Stimulated activated CD8-positive, alpha-beta memory T cell treated with anti-CD3 and anti-CD28 coated beads, Interleukin-12 subunit alpha, Interleukin-12 subunit beta, amount 100 ng/mL, for 4 hours (primary cell): ENCODE data around the gene TUBB1.
"Not testable (repeated sequence)": the region's sequence is repeated elsewhere in the genome, so short reads cannot be mapped to it uniquely, and the experiment has no call there.

ENCODE experiments used
- DNase-seq: peaks from one replicate; pipeline ENCODE4 v3.0.0-alpha.2; 2020; ENCODE audit warnings: low read depth

Gene TUBB1

DNA sequence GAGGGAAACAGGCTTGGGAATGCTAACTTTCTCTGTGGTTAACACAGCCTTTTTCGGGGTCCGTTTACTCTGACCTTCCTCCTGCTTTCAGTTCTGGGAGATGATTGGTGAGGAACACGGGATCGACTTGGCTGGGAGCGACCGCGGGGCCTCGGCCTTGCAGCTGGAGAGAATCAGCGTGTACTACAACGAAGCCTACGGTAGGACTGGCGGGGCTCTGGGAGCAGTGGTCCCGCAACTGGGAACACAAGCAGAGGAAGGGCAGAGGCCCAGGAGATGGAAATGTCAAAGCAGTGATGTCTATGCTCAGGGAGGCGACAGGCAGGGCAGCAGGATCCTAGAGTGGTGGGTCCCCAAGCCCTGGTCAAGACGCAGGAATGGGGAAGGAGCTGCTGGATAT, 3.5 kb downstream of the TUBB1 start:
- DNase-seq, result no peak

DNA sequence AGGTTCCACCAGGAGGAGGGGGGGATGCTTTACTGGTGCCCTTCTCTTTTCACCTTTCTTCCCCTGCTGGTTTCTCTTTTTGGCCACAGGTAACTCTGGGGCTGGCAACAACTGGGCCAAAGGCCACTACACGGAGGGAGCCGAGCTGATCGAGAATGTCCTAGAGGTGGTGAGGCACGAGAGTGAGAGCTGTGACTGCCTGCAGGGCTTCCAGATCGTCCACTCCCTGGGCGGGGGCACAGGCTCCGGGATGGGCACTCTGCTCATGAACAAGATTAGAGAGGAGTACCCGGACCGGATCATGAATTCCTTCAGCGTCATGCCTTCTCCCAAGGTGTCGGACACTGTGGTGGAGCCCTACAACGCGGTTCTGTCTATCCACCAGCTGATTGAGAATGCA, 4.4 kb downstream of the TUBB1 start:
- DNase-seq, result no peak

DNA sequence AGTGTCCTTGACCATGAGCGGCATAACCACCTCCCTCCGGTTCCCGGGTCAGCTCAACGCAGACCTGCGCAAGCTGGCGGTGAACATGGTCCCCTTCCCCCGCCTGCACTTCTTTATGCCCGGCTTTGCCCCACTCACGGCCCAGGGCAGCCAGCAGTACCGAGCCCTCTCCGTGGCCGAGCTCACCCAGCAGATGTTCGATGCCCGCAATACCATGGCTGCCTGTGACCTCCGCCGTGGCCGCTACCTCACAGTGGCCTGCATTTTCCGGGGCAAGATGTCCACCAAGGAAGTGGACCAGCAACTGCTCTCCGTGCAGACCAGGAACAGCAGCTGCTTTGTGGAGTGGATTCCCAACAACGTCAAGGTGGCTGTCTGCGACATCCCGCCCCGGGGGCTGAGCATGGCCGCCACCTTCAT, 4.9 kb downstream of the TUBB1 start:
- no peak for DNase-seq

DNA sequence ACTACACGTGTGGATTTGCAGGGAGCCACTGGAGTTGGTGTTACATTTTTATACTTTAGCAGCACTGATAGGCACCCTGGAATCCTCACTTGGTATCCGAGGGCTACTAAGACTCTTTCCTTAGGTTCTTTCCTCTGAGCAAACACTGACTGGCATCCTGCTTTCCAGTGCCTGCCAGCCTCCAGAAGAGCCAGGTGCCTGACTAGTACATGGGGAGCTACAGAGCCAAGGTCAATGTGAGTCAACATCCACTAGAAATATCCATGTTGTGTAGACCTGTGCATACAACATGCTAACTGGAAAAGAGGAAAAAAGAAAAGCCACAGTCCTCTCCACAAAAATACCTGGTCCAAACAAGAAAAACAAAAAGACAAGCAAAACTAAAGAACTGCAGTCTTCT, 5.9 kb downstream of the TUBB1 start:
- no peak for DNase-seq

DNA sequence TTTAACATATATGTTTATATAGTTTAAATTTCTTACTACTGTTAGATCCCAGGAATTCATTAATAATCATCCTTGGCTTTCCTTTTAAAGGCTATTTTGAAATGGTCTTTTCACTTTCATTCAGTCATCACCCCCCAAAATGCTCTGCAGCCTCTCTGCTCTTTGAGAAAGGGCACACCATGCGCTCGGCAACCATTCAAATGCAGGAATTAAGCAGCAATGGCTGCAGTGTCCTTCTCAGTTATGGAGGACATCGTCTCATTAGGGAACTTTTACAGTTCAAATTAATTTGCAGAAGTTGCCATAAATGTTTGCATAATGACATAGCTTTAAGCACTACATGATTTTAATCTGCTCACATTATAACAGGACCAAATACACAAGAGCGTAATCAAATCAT, 6.3 kb downstream of the TUBB1 start:
- no peak for DNase-seq

DNA sequence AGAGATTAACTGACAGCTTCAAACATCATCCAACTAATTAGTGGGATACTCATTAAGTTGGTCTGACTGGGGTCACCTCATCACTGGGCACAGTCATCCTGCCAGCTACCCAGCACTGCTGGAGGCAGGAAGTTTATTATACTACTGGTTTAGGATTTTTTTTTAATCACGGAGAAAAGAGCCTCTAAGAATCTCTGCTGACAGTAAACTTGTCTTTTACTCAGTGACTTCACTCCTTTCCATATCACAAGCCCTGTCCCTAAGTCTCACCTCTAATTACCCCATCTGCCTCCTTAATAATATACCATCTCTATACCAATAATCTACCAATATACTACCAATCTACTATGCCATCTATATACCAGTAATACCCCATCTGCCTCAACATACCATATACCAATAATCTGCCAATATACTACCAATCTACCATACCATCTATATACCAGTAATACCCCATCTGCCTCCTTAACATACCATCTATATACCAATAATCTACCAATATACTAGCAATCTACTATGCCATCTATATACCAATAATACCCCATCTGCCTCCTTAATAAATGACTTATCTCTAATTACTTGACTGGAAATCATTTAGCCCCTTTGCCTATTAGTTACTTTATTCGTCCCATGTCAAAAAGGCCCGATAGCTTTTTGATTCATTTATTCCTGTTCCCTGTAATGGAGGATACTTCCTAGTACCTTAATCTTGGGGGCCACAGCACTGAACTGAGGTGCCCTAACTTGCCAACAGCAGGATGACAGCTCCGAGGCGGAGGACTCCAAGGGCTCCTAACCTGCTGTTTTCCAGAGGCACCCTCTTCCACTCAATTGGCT, 7.9 kb downstream of the TUBB1 start:
- no peak for DNase-seq

DNA sequence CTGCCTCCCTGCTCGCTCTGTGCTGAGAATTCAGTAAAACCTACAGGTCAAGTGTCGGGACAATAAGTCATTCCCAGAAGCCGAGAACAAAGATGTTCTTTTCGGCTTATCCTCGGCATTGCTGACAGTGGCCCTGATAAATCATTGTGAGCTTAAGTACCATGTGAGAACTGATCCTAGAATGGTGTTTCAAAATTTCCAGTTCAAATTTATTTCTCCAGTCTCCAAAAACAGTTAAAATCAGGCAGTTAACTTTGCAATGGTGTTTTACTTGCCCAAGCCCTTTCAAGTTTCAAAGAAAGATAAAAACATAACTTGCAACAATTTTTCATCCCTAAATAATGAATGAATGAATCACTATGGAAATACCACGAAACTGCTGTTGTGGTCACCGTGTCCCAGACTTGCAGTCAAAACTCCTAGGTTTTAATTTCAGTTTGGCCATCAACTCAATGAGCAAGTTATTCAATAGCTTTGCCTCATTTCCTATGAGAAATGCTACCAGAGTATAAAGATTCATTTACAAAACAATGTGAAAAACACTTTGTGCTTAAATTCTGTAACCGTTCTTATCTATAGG, 8.6 kb downstream of the TUBB1 start:
- DNase-seq, result no peak

DNA sequence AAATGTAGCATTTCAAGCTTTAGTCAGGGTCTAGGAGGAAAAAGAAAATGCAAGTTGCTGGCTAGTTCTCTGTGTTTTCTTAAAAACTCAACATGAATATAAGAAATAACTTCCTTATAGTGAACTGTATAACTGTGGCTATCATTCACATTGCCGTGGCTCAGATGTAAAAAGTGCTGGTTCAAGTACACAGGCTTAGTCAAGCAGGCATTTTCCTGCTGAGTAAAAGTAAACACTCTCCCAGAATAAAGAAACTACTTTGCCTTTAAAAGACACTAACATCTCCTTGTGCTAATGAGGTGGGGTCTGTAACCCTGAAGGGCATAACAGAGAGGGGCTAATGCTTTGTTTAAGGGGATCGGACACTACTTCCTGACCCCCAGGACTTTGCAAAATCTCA, 9.6 kb downstream of the TUBB1 start:
- no peak for DNase-seq

DNA sequence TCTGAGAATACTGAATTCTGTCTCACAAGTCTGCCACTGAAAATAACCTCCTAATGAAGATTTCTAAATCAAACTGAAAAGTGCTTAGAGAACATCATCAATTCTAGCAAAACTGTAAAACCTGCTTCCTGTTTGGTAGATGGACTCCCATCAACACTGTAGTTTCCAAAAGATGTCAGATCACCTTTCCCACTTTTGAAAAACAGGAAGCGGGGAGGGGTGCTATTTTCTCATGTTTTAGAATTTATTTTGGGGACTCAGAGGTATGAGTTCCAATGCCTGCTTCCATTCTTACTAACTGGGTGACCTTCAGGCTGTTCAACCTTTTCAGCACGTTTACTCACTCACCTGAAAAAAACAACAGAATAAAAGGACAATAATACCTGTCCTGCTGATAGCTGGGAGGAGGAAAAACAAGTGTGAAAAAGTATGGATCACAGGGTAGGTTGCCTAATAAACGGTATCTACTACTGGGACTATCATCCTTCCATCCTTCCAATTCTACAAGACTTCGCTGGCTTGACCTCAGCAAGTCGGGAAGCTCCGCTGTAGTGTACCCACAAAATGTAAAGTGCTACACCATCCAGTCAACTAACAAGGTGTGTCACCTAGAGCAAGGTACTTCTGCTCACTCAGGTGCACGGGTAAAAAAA, 11.8 kb downstream of the TUBB1 start:
- DNase-seq, result no peak

DNA sequence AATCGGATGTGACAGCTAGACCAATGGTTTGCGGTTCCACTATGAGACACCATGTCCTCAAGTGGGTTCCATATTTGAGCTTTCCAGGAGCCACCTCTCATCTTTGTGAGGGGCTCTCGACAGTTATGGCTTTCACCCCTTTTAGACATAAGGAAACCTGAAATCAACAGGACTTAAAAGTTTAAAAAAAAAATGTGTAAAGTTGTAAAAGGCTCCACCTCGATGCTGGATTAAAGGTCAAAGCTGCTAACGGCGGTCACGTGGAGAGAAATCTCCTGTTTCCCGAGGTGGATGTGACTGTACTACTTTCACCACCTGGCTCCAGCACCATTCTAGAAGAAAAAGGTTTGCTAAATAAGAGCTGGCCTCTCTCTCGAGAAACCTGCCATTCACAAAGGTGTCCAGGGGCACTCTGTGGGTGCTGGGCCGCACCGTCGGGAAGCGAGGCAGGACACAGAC, 12.4 kb downstream of the TUBB1 start:
- no peak for DNase-seq

DNA sequence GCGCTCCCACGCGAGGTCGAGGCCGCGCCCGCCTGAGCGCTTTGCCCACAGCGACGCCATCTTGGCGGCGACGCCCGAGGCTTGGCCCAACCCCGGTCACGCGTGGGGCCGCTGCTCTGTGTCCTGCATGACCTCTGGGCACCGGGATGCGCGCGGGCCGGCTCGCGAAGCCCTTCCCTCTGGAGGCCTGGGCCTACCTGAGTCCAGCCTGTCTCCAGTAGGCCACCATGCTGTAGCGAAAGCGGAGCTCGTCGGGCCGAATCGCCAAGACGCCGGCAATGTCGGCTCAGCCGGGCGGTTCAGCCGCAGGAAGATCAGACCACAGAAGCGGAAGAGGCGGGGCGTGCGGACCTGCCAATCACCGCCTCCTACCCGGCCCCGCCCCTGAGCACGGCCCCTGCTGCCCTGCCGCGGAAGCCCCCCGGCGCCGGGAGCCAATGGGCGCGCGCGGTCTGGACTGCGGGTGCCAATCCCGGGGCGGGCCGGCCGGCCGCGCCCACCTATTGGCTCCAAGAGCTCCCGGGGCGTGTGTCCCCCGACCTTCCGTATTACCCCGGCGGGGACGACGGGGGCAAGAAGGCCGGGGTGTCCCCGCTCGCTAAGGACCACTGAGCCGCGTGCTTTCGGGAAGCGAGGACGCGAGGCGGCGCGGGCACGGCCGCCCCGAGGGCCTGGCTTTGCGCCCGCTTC, 12.9 kb downstream of the TUBB1 start, which contains the start of gene ATP5F1E:
TSS of gene ATP5F1E (minus strand) at position 313 of the 690 bp plus-strand sequence. CDS start at position 229, 84 bp downstream.
- DNase-seq, result peak; percentile 97

DNA sequence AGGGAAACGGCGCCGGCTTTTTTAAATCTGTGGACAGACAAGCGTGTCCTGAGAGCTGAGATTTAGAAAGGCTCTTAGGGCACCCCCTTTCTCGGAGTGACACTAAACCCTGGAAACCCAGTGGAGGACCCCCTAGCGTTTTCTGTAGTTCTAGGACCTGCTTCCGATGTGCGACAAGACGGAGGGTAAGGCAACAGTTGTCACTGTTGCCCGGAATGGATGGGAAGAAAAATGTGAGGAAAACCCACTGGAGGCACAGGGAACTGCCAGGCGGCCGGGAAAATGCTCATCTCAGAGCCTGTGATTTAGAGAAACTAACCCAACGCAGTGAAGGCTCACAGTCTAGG, 13.5 kb downstream of the TUBB1 start:
- no peak for DNase-seq

DNA sequence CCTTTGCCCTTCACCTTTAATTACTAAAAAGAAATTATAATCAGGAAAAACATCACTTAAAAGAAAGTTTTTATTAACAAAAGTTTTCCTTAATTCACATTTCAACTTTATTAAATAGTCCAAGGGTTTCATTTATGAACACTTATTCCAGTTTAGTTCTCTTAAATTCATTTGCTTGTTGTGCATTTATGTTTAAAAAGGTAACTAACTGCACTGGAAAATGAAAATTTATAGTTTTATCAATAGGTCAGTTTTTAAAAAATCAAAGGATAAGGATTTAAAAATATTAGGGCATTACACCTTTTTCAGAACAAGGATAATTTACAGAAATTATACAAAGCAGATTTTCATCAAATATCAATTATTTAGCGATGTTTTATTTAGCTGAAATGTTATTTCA, 13.9 kb downstream of the TUBB1 start:
- no peak for DNase-seq

DNA sequence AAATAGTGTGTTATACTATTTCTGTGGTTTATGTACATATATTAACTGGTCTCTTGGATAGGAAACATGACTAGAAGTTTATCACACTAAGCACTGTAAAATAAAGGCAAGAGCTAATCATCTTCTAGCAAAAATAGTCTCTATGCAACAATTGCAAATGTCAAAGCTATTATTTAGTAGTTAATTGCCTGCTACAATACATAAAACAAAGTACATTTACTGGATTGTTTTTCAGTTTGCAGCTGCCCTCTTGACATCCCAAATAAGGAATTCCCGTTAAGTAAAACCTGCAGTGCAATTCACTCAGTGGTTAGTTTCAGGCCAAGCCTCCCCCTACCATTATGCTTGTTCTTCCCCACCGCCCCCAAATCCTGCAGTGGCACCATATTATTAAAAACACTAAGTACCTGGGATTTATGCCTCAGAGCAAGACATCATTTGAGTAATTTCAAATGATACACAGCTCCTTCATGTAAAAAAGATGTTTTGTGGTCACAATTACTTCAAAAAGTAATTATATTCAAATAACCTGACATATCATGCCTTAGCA, 14.5 kb downstream of the TUBB1 start:
- DNase-seq, result no peak

DNA sequence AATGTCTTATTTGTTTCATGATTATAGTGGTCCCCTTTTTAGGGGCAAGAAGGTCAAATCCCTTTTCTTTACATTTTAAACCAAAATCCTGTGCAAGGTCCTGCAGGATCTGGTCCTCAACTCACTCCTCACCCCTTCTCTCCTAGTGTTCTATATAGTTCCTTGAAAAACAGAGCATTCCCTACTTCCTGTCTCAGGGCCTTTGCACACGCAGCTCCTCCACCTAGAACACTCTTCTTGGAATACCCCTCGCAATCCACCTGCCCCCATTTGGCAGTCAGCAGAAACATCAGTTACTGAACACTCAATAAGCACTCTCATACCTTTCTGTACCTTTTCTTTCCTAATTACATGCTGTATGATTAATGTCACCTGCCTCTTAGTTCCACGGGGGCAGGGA, 16.2 kb downstream of the TUBB1 start:
- no peak for DNase-seq

DNA sequence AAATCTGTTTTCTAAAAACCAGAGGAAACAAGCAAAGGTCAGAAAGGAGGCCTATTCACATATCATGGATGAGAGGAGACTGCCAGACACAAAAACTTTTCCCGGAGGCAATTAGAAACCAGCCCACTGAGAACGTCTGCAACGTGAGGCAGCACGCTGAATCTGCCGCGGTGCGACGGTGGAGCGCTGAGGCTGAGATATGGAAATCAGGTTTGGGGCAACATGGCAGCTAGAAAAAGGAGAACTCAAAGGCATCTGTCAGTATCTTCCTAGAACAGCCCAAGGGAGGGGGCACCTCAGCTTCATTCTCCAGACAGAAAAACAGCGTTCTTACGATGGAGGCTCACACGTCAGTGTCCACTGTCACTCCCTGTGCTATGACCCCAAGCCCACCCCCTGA, 18.2 kb downstream of the TUBB1 start:
- no peak for DNase-seq

DNA sequence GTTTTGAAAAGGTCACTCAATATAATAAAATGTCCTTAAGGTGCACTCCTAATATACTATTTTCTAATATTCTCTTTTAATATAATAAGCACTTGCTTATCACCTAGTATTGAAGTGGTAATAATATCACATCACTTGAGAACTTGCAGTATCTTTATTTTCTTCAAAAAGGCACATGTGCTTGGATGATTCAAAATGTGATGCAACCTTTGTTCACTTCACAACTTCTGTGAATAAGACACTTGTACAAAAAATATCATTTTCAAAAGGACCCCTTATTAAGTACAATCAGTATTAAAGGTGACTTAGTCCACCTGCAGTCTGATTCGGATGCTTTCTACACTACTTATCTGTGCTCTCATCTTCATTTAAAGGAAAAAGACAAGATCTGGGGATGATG, 20.0 kb downstream of the TUBB1 start:
- no peak for DNase-seq

DNA sequence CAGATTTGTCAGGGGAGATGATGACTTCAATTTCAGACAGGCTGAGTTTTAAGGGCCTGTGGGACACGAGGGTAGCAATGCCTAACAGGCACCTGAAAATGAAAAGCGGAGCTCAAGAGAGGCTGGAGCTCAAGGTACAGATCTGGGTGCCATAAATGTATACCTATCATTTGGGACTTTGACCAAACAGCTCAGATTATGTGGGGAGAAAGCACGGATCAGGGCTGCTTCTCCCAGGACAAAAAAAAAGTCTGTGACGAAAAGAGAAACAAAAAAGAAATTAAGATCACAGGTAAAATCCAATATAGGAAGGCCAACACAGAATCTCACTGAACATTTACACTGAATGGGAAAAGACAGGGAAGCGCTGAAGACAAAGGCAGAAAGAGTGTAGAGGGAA, 21.4 kb downstream of the TUBB1 start:
- DNase-seq, result no peak

DNA sequence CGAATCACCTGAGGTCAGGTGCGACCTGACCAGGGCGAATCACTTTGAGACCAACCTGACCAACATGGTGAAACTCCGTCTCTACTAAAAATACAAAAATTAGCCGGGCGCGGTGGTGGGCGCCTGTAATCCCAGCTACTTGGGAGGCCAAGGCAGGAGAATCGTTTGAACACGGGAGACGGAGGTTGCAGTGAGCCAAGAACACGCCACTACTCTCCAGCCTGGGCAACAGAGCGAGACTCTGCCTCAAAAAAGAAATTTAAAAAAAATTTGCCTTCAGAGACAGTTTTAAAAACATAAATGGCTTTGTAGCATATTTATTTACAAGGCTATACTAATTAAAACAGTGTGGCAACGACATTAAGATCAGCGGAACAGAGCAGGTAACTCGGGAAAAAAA, 22.3 kb downstream of the TUBB1 start:
- not testable (repeated sequence) for DNase-seq

DNA sequence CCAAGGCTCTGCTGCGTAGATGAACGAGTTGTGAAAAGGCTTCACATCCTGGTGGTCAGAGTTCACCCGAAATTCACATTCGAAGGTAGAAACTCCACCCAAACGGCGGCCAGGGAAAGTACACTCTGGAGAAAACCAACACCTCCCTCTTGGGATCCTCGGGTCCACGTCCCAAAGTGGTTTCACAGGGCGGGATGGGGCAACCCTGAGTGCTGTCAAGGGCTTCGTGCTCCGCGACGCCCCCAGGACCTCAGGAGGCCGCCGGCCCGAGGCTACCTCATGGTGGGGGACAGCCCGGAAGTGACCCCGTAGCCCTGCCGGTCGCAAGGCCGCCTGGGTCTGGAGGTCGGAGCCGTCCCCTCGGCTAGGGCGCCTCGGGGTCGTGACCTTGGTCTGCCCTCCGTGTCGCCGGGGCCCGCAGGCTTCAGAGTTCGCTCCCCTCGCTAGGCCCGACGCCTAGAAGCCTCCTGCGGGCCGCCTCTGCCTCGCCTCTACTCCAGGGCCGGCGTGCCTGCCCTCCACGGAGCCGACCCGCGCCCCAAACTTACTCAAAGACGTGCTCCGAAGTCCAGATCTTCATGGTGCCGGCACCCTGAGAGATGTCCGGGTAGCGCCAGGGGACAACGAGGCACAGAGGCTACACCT, 23.0 kb downstream of the TUBB1 start, which contains the start of gene PRELID3B:
TSS of gene PRELID3B (minus strand) at position 636 of the 645 bp plus-strand sequence. CDS start at position 580, 56 bp downstream.
- DNase-seq, result no peak

DNA sequence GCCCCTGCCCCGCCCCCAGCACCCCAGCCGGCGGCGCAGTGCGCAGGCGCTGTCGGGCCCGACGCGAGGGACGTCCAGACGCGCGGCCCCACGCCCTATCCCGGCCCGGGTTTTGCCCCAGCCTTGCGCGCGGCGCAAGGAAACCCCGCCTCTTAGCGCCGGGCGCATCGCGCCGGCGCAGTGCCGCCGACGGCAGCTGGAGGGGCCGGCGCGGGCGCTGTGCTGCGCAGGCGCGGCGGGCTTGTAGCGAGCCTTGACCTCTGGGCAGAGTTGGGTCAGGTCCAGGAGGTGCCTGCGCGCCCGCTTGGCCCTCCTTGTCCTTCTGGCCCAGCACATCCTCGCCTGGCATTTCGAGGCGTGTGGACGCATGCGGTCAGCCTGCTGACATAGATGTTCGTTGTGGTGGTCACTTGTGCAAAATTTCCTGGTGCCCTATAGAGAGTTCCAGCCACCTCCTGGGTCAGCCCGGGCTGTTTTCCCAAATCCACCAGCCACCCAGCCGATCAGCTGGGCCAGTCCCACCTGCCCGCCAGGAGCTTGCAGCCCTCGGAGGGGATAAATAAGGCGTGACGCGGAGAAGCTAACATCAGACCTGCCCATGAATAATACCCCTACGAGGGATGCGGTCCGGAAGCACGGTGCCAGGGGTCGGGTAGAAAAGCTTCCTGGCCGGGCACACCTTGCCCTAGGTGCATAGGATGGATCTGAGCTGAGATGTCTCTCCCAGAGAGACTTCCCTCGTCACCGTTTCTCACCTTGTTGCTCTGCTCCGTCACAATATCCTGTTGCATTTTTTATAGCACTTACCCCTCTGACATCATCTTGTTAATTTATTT, 23.8 kb downstream of the TUBB1 start:
- peak; percentile 96 for DNase-seq
